Measurements from ENCODE around the gene GSE1.

Gene GSE1

DNA sequence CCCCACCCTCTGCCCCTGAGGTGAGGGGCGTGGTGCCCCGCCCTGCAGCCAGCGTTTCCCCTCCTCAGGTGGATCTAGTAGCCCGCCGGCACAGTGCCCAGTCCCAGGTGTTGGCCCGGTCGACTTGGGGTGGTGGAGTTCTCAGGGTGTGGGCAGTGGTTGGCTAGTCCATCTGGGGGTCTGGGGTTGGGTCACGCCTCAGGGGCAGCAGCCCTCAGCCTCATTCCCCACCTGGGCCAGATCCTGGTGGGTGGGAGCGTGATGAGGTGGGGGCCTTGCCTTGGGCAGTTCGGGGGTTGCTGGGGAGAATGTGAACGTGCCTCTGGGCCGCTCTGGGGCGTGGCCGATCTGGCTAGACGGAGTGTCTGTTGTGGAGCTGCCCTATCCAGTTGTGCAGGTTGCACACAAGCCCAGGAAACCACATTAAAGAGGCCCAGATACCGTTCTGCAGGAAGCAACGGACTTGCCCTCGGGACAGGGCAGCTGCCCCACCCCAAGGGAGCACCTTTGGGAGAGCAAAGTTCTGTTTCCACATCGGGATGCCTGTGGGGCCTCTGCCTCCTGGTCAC is 32.0 kb downstream of the GSE1 start:
- DNase-seq (ENCODE audit: low read depth in 2 of 2): no peak

DNA sequence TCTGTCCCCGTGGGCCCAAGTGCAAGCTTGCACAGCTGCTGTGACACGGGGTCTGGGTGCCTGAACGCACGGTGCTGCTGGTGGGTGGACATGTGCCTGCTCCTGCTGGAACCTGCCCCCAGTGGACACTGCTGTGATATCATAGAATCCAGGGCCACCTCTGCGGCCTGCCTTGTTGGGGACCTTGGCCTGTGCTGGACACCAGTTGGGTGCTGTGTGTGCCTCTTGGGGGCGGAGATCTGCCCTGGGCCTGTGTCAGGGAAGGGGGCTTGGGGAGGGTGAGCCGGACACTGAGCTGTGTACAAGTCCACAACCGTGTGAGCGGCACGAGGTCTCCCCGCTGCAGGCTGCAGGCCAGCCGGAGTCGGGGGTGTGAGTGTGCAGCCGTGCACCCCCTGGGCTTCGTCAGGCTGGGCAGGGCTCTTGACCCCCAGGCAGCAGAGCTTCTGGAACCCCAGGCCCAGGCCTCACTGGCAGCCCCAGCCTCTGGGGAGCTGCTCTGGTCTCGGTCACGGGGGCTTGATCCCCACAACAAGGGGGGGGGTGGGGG is 33.3 kb downstream of the GSE1 start:
- no peak for DNase-seq (ENCODE audit: low read depth in 2 of 2)

DNA sequence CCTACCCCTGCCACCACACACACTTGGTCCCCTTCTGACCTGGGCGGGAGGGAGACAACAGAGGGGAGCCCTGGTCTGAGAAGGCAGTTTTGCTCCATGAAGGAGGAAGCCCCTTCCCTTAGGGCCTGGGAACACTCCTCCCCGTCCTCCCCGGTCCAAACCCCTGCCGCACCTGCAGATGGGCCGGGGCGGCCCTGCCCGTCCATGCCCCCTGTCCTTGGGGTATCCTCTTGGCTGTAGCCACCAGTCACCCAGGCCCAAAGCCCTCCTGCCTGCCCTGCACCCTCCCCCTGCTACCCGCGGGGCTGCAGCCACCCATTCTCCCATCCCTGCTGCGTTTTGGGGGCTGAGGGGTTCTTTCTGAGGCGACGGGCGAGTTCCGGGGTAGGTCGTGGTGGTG is 33.9 kb downstream of the GSE1 start:
- no peak for DNase-seq (ENCODE audit: low read depth in 2 of 2)

DNA sequence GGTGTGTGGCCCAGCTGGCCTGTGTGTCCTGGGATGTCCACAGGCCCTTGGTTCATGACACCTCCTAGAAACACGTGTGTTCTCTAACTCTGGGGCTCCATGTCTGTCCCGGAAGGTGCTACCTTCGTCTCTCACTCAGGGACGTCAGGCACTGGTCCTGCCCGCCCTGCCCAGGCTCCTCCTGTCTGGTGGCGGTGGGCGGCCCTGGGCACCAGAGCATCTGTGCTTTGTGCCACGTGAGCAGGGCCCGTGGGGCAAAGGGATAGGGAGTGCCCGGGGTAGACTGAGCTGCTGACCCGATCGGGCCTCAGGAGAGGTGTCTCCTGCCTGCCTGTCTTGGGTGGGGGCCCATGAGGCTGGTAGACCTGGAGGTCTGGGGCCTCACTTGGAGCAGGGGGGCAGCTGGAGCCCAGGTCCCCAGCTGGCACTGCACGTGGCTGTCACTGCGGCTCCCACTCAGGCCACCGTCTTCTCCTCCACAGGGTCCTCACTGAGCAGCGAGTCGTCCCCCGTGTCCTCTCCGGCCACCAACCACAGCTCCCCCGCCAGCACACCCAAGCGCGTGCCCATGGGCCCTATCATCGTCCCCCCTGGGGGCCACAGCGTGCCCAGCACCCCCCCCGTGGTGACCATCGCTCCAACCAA is 35.1 kb downstream of the GSE1 start:
- DNase-seq (ENCODE audit: low read depth in 2 of 2): no peak

DNA sequence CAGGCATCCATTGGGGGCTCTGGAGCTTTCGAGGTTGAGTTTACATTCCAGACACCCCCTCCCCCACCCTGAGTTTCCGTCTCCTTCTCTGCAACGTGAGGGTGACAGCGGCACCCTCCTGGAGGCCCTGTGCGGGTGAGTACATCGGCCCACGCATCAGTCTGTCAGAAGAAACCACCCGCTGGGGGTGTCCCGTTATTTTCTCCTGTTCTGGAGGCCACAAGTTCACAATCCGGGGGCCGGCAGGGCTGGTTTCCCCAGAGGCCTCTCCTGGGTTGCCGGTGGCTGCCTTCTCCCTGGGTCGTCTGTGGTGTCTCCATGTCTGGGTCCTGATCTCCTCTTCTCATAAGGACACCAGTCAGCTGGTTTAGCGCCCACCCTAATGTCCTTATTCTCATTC is 35.7 kb downstream of the GSE1 start:
- no peak for DNase-seq (ENCODE audit: low read depth in 2 of 2)

DNA sequence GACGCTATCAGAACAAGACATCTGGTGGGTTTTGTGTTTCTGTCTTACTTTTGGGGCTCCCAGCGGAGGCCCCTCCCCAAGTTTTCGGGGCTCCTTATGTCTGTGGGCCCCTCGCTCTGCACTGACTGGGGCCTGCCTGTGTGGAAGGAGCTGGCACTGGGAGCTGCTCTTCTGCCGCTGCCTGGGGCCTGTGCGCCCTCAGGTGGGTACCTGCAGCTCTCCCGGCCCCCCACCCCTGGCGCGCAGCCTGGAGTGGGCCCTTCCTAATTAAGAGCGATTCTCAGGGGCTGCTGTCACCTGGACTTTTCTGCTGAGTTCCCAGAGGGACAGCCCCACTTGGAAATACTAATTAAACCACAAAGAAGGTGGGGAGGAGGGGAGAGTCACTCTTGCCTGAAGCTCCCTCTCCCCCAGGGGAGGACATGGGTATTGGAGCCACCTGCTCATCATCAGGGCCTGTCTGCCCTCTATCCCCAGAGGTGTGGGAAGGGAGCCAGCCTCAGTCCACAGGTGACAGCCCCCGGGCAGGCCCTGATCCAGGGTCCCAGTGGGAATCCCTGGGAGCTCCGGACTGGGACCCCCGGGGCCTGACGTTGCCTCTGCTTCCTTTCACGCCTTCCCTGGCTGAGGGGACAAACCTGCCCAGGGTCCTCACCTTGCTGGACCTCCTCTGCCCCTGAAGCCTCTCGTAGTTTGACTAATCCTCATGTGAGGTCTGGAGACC is 36.5 kb downstream of the GSE1 start:
- DNase-seq (ENCODE audit: low read depth in 2 of 2): no peak

DNA sequence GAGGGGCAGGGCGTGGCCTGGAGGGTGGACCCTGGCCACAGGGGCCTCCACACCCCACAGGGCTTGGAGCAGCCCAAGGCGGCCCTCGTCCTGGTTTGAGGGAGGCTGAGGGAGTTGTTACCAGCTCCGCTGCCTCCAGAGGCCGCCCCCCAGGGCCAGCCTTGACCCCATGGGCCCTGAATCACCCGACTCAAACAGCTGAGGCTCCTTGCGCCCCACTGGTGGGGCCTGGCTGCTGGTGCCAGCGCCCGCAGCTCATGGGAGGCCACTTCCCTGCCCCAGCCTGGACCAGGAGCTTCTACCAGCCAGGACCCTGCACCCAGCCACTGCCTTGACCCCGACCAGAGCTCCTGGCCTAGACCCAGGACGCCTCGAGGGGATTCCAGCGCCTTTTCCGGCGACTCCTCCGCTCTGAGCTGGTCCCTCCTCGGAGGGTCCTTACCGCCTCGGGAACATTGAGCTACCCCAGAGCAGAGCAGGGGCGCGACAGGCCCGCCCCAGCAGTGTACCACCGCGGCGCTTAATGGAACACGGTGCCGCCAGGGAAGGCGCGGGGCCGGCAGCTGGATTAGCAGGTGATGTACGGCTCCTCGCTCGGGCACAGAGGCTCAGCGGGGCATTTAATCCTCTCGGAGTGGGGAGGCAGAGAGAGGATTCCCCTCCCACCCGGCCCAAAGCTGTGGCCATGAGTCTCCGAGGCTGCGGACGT is 37.2 kb downstream of the GSE1 start:
- no peak for DNase-seq (ENCODE audit: low read depth in 2 of 2)

DNA sequence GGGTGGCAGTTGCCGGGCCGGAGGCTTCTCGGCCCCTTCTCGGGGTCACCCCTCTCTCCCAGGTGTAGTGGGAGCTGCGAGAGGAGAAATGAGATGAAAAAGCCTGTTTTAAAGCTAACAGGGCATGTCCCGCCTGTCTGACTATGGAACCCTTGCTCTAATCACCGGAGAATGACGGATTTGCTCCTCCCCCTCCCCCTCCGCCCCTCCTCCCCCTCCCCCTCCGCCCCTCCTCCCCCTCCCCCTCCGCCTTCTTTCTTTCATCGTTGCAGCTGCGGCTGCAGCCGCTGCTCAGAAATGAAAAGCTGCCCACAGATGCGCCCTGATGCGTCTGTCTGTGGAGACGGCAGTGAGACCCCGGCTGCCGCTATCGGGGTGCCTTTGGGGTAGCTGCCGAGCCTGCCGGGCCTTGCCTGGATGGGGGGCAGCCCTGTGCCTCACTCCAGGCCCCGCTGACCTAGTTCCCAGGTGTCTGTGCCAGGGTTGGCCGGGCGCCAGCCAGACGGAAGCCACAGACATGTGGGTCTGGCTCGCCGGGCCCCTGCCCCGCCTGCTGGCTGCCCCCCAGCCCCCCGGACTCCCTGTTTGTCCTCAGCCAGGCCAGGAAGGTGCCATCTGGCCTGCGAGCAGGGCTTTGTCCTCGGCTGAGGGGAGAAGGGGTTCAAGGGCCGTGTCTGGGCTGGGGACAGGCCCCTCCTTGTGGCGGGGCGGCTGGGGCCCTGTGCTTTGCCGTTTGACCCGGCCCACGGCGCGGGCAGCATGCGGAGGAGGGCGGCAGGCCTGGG is 37.9 kb downstream of the GSE1 start:
- DNase-seq (ENCODE audit: low read depth in 2 of 2): no peak

DNA sequence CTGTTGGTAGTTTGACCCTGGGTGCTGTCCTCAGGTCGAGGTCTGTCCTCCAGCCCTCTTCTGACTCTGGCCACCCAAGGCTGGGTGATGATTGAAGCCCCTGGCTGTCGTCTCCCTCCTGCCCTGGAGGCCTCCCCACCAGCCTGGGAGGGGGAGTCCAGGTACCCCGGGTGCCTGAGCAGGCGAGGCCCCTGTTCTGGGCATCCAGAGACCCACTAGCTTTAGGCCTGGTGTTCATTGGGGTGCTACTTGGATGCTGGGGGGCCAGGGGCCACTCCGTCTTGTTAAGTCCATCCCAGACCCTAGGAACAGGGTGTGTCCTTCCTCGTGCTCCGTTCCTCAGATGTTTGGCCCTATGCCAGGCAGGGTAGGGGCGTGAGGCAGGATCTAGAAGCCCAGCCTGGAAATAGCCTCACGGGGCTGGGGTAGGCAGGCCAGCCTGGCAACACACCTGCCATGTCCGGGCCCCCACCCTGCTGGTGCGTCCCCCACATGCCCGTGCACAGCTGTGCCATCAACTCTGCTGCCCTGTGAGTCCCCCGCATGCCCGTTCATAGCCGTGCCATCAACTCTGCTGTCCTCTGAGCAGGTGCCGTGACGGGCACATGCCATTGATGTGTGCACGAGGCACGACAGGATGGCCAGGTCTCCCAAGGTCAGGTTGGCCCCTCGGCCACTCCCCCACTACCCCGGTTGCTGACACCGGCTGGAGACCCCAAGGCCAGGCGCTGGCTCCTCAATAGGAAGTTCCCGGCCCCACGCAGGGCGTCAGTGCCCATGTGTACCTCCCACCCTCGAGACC is 38.7 kb downstream of the GSE1 start:
- no peak for DNase-seq (ENCODE audit: low read depth in 2 of 2)

DNA sequence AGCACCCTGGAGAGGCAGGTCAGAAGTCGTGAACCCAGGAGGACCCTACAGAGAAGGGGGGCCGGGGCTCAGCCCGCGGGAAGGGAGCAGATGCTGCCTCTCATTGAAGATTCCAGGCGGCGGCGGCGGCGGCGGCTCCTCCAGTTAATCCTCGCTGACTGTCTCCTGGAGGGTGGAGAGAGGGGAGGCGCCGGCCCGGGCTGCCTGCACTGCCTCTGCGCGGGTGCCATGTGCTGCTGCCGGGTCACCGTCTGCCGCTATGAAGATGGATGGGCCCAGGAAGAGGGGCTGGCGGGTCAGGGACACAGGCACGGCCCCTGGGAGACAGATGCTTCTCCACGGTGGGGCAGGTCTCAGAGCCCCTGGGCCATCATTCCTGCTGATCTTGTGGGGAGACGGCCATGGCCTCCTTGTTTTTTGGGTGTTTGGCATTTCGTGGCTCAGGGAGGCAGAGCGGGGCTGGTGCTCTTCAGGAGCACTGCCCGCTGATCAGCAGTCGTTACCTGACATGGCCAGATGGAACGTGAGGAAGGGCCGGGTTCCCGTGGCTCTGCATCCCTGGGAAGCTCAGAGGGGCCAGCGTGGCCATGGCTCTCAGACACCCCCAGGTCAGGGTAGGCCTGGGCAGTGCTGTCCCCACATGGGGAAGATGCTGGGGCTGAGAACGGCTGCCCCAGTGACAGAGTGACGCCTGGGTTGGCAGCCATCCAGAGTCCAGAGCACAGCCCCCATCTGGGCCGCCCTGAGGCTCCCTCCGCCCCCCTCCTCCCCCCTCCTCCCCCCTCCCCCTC is 39.5 kb downstream of the GSE1 start:
- DNase-seq (ENCODE audit: low read depth in 2 of 2): no peak

DNA sequence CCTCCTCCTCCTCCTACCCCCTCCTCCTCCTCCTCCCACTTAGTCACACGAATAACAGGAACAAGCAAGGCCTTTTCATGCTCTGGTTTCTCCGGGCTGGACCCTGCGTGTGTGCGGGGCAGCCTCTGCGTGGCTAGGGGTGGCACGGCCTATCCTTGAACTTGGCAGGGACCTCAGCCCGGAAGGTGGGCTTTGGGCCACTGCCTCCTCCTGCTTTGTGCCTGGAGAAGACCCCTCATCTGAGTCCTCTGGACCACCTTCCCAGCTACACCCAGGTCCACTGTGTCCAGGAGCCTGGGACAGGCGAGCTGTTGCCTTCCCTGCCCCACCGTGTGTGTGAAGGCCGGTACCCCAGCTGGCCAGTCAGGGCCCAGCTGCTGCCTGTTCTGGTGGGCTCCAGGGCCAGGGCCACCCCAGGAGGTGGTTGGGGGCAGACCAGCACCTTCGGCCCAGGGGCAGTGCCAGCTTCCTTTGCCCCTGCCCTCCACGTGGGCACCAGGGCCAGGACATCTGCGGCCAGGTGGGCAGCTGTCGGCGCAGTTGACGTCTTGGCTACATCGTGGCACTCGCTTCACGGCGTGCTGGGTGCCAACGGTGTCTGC is 40.3 kb downstream of the GSE1 start:
- DNase-seq (ENCODE audit: low read depth in 2 of 2): no peak

DNA sequence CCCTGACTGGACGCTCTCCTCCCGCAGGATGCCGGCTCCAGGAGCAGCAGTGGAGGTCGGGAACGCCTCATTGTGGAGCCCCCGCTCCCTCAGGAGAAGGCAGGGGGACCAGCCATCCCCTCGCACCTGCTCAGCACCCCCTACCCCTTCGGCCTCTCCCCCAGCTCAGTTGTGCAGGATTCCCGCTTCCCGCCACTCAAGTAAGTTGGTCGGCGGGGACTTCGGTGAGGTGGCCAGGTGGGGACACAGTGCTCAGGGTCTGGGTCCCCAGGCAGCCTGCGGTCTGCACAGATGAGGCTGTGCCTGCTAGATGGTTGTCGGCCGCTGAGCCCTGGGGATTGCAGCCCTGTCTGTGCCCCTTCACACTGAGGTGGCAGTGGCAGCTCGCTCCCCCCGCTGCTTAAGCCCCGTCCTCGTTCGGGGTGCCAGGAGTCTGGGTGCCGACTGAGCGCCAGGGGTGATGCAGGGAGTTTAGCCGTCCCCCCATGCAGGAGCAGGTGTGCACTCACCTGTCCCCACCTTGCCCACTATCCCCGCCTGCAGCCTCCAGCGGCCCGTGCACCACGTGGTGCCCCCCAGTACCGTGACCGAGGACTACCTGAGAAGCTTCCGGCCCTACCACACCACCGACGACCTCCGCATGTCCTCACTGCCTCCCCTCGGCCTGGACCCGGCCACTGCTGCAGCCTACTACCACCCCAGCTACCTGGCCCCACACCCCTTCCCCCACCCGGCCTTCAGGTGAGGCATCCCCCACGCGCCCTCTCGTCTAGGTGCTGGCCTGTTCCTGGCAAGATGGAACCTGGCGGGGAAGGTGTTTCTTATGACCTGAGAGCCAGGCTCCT is 41.4 kb downstream of the GSE1 start:
- no peak for DNase-seq (ENCODE audit: low read depth in 2 of 2)

DNA sequence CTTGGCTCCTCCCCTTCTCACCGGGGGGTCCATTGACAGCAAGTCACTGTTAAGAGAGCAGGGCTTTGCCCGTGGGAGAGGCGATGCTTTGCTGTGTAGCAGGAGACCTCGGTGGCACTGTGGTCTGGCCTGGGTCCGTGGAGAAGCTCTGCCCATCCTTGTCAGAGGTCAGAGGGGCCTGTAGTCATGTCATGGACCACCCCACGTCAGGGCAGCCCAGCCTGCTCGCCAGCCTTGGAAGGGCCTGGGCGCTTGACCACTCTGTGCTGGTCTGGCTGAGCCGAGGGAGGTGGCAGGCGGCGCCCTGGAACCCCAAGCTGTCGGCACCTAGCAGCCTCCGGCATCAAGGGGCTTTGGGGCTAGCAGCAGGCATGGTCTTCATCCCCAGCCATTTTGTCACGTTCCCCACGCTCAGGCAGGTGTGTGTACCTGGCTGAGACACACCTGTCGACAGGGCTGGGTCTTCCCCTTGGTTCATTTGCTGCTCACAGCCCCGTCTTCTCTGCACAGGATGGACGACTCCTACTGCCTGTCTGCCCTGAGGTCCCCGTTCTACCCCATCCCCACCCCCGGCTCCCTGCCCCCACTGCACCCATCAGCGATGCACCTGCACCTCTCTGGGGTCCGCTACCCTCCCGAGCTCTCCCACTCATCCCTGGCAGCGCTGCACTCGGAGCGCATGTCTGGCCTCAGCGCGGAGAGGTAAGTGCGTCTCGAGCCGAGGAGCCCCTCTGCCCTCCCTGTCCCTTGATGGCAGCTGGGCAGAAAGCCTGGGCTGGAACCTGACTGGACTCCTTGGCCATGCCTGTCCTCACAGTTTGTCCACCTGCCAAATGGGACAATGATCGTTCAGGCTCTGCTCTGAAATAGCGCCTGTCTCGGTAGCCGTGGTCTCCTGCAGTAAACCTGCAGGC is 42.4 kb downstream of the GSE1 start:
- no peak for DNase-seq (ENCODE audit: low read depth in 2 of 2)

DNA sequence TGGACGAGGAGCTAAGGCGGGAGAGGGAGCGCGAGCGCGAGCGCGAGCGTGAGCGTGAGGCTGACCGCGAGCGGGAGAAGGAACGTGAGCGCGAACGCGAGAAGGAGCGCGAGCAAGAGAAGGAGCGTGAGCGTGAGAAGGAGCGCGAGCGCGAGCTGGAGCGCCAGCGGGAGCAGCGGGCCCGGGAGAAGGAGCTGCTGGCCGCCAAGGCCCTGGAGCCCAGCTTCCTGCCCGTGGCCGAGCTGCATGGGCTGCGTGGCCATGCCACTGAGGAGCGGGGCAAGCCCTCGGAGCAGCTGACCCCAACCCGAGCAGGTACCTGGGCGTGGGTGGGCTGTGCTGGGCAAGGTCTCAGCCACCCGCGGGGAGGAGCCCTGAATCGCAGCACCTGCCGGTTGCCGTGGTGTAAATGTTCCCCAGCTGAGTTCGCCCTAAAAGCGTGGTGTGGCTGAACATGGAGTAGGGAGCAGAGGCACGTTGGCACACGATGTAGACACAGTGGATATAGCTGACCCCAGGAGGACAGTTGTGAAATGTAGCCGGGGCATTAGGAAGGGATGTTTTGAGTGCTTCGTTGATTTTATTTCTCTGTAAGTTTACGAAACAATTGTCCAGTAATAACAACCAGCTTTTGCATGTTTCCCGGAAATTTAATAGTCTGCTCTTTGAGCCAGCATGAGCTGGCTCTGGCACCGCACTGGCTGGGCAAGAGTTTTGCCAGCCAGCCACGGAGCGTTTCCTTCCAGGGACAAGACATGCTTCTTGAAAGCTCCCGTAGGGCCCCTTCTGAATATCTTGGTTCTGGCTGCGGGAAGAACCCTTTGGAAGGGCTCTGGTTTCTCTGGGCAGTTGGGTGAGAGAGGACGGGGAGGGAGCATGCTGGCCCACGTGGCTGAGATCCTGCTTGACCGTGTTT is 43.5 kb downstream of the GSE1 start:
- DNase-seq (ENCODE audit: low read depth in 2 of 2): no peak

DNA sequence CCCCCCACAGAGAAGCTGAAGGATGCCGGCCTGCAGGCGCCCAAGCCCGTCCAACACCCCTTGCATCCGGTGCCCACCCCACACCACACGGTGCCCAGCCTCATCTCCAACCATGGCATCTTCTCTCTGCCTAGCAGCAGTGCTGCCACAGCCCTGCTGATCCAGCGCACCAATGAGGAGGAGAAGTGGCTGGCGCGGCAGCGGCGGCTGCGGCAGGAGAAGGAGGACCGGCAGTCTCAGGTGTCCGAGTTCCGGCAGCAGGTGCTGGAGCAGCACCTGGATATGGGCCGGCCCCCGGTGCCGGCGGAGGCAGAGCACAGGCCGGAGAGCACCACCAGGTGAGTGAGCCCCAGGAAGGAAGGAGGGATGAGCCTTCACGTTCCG is 44.1 kb downstream of the GSE1 start:
- DNase-seq (ENCODE audit: low read depth in 2 of 2): no peak

DNA sequence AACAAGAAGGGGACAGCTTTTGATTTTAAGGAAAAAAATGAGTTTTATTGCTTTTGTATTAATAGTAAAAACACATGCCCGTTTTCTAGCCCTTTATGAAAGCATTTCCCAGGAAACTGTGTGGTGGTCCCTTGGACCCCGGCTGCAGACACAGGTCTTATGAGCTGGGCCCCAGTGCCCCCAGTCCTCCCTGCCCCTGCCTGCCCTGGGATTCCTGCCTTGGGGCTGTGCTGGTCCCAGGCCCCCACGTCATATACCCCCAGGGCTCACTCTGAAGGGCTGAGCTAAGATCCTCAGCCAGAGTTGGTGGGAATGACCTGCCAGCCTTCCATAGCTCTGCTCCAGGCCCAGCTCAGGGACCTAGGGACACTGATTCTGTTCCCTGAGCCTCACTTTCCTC is 44.9 kb downstream of the GSE1 start:
- no peak for DNase-seq (ENCODE audit: low read depth in 2 of 2)
